ENCODE data around the gene MCFD2.

MCFD2 gene

DNA sequence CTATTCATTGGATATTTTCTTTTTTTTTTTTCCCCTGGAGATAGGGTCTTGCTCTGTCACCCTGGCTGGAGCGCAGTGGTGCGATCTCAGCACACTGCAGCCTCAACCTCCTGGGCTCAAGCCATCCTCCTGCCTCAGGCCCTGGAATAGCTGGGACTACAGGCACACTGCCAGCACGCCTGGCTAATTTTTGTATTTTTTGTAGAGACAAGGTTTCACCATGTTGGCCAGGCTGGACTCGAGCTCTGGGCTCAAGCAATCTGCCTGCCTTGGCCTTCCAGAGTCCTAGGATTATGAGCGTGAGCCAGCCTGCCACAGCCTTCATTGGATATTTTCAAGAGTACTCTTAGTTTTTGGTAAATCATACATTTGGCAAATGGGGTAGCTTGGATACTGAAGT, 9.0 kb upstream of the MCFD2 start:
- H3K36me3 ChIP-seq, result no peaks in the 10 kb centered on the region
- TF ChIP-seq, protein P1, sequence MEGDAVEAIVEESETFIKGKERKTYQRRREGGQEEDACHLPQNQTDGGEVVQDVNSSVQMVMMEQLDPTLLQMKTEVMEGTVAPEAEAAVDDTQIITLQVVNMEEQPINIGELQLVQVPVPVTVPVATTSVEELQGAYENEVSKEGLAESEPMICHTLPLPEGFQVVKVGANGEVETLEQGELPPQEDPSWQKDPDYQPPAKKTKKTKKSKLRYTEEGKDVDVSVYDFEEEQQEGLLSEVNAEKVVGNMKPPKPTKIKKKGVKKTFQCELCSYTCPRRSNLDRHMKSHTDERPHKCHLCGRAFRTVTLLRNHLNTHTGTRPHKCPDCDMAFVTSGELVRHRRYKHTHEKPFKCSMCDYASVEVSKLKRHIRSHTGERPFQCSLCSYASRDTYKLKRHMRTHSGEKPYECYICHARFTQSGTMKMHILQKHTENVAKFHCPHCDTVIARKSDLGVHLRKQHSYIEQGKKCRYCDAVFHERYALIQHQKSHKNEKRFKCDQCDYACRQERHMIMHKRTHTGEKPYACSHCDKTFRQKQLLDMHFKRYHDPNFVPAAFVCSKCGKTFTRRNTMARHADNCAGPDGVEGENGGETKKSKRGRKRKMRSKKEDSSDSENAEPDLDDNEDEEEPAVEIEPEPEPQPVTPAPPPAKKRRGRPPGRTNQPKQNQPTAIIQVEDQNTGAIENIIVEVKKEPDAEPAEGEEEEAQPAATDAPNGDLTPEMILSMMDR (IDR thresholded peaks at IDR 0.05; ENCODE audit: low read depth, low read length), result no peak
- no peak overlapping the region for H3K27ac ChIP-seq
- H3K27me3 ChIP-seq (ENCODE audit: insufficient read depth, low read depth, severe bottlenecking), result no peaks in the 10 kb centered on the region
- peaks cover 20% of the 10 kb centered on the region for H3K9me3 ChIP-seq (ENCODE audit: severe bottlenecking)
- no peak overlapping the region for H3K4me3 ChIP-seq (ENCODE audit: low read depth, low read length)
- DNase-seq, result no peak

DNA sequence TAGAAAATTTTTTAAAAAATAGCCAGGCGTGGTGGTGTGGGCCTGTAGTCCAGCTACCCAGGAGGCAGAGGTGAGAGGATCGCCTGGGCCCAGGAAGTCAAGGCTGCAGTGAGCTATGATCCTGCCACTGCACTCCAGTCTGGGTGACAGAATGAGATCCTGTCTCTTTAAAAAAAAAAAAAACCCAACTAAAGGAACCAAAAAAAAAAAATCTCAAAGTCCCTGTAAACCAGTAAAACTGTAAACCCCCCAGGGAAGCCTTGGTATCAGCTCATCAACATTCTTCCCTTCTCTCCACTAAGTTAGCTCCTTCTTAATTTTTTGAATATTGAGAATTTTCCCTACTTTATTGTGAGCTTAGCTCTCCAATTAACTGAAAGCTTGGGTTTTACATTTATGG, 8.4 kb upstream of the MCFD2 start:
- Histone ChIP-seq H3K36me3 (no peaks in the 10 kb centered on the region), H3K9me3 (ENCODE audit: severe bottlenecking) (peaks cover 20% of the 10 kb centered on the region), H3K27me3 (ENCODE audit: insufficient read depth, low read depth, severe bottlenecking) (no peaks in the 10 kb centered on the region), H3K4me3 (ENCODE audit: low read depth, low read length) (no peak overlapping the region), H3K27ac (no peak overlapping the region)
- DNase-seq, result no peak
- TF ChIP-seq, protein P1 (IDR thresholded peaks at IDR 0.05; ENCODE audit: low read depth, low read length), result no peak

DNA sequence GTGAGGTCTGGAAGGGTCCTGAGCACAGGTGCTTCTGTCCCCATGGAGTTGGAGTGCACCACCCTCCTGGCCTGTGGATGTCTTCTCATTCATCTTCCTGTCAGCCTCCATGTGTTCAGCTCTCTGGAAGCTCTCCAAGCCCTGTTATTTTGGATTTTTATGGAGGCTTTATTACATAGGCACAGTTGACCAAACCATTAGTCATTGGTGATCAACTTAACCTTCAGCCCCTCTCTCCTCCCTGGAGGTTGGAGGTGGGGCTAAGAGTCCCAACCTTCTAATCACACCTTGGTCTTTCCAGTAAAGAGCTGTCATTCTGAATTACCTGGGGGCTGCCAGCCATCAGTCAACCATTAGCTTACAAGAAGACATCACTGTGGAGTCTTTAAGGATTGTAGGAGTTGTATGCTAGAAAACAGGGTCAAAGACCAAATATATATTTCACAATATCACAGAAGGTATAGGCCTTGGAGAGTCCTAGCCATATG, 7.5 kb upstream of the MCFD2 start:
- DNase-seq, result no peak
- TF ChIP-seq, protein P1 (IDR thresholded peaks at IDR 0.05; ENCODE audit: low read depth, low read length), result no peak
- Histone ChIP-seq H3K9me3 (ENCODE audit: severe bottlenecking) (peaks cover 20% of the 10 kb centered on the region), H3K27ac (no peak overlapping the region), H3K4me3 (ENCODE audit: low read depth, low read length) (no peak overlapping the region), H3K36me3 (no peaks in the 10 kb centered on the region), H3K27me3 (ENCODE audit: insufficient read depth, low read depth, severe bottlenecking) (no peaks in the 10 kb centered on the region)

DNA sequence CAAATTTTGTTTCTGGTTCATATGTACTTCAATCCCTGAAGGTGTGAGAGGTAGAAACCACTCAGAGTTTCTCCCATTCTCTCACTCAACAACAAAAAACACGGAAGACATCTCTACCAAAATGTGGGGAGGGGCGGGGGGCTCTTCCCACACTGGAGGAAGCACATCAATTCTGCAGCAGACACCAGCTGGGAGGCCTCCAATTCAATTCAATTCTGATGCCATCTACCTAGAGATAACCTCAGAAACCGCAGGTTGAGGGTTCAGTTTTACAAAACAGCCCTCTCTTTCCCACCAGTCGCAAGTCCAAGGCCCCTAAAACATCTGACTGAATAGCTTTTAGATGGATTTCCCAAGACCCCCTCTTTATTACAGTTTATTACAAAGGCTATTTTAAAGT, 7.0 kb upstream of the MCFD2 start:
- TF ChIP-seq, protein P1 (IDR thresholded peaks at IDR 0.05; ENCODE audit: low read depth, low read length), result no peak
- Histone ChIP-seq H3K9me3 (ENCODE audit: severe bottlenecking) (peaks cover 20% of the 10 kb centered on the region), H3K4me3 (ENCODE audit: low read depth, low read length) (no peak overlapping the region), H3K27ac (no peak overlapping the region), H3K27me3 (ENCODE audit: insufficient read depth, low read depth, severe bottlenecking) (no peaks in the 10 kb centered on the region), H3K36me3 (no peaks in the 10 kb centered on the region)
- no peak for DNase-seq

DNA sequence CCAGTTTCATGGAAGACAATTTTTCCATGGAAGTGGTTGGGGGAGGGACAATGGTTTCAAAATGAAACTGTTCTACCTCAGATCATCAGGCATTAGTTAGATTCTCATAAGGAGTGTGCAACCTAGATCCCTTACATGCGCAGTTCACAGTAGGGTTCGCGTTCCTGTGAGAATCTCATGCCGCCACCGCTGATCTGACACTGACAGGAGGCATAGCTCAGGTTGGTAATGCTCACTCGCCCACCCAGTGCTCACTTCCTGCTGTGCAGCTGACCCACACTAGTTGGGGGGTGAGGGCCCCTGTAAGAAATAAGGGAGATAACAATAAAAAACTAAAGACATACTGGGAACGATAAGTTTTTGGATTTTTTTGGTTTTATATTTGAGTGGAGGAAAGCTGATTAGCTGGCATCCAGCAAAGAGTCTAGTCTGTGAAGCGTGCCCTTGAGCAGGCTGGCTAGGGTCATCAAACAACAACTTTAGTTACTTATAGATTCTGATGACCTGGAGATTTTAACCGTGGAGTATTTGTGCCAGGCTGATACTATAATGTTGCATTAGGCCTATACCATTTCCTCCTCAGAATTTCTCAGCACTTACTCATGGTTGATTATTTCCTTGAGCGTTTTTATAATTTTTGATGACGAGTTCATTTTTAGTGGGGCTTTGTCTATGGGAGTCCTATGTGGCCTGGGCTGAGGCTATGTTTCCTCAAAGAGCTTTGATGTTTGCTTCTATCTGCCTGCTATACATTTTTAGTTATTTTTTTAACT, 6.3 kb upstream of the MCFD2 start:
- H3K27me3 ChIP-seq (ENCODE audit: insufficient read depth, low read depth, severe bottlenecking), result no peaks in the 10 kb centered on the region
- TF ChIP-seq, protein P1 (IDR thresholded peaks at IDR 0.05; ENCODE audit: low read depth, low read length), result no peak
- H3K36me3 ChIP-seq, result no peaks in the 10 kb centered on the region
- H3K9me3 ChIP-seq (ENCODE audit: severe bottlenecking), result peaks cover 14% of the 10 kb centered on the region
- H3K27ac ChIP-seq, result no peak overlapping the region
- H3K4me3 ChIP-seq (ENCODE audit: low read depth, low read length), result no peak overlapping the region
- DNase-seq, result no peak

DNA sequence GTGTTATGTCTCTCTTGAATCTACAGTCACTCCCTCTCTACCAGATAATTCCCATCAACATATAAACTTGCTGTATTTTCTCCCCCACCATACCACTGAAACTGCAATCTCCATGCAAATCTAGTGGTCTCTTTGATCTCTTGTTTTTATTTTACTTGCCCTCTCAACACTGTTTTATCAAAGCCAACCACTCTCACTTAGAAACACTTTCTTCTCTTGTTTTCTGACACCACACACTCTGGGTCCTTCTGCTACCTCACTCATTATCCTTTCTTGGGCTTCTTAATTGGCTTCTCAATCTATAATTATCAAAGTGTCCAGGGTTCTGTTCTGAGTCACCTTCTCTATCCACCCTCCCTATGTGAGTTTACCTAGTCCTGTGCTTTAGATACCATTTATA, 2.0 kb upstream of the MCFD2 start:
- TF ChIP-seq, protein P1 (IDR thresholded peaks at IDR 0.05; ENCODE audit: low read depth, low read length), result no peak
- H3K36me3 ChIP-seq, result peaks cover 11% of the 10 kb centered on the region
- no peak overlapping the region for H3K27ac ChIP-seq
- no peaks in the 10 kb centered on the region for H3K9me3 ChIP-seq (ENCODE audit: severe bottlenecking)
- no peaks in the 10 kb centered on the region for H3K27me3 ChIP-seq (ENCODE audit: insufficient read depth, low read depth, severe bottlenecking)
- DNase-seq, result no peak
- no peak overlapping the region for H3K4me3 ChIP-seq (ENCODE audit: low read depth, low read length)

Data from WERI-Rb-1 (cell line).